Lung (tissue), 12 donors: ENCODE data around the gene PSMB3. TPM values are rescaled to one million over a fixed set of nuclear protein-coding genes. Genes with fewer than 3 reads are reported as not detected.

Experiments used
- ATAC-seq: fragments of 200-7000 bp; cut with Tn5 transposase; one replicate; pipeline ENCODE4 v1.9.1; 2020; ENCODE audit warnings: moderate number of reproducible peaks; ENCODE audit not compliant: insufficient read depth, low FRiP score
- DNase-seq, 3 donors: peaks; one replicate each; pipeline ENCODE4 v3.0.0-alpha.2; 2013 to 2017
- H3K27ac ChIP-seq, 2 donors: one replicate each; pipeline ENCODE4 v1.5.1; 2013; ENCODE audit warnings: mild to moderate bottlenecking in 2 of 2, moderate library complexity in 2 of 2, control low read depth in 1 of 2, inconsistent platforms in 1 of 2, low read depth in 1 of 2, low read length in 1 of 2
- H3K27me3 ChIP-seq, 3 donors: one replicate each; pipeline ENCODE4 v1.5.1; 2013; ENCODE audit warnings: low read length in 2 of 3; ENCODE audit not compliant: control insufficient read depth in 3 of 3, insufficient read depth in 3 of 3
- H3K36me3 ChIP-seq, 4 donors: one replicate each; pipeline ENCODE4 v1.5.1; 2013; ENCODE audit warnings: low read length in 4 of 4, mild to moderate bottlenecking in 1 of 4, moderate library complexity in 1 of 4; ENCODE audit not compliant: control insufficient read depth in 4 of 4, insufficient read depth in 4 of 4
- H3K4me1 ChIP-seq, 5 donors: one replicate each; pipeline ENCODE4 v1.5.1; 2013; ENCODE audit warnings: low read length in 5 of 5, mild to moderate bottlenecking in 2 of 5, moderate library complexity in 1 of 5; ENCODE audit not compliant: control insufficient read depth in 5 of 5, insufficient read depth in 5 of 5
- H3K4me3 ChIP-seq: one replicate; pipeline ENCODE4 v1.5.1; 2013; ENCODE audit warnings: mild to moderate bottlenecking, control low read depth, moderate library complexity
- H3K9ac ChIP-seq, 2 donors: one replicate each; pipeline ENCODE4 v1.5.1; 2013; ENCODE audit warnings: low read length in 2 of 2, control low read depth in 1 of 2; ENCODE audit not compliant: insufficient read depth in 1 of 2
- H3K9me3 ChIP-seq, 4 donors: one replicate each; pipeline ENCODE4 v1.5.1; 2013; ENCODE audit warnings: low read length in 3 of 4, mild to moderate bottlenecking in 1 of 4, moderate library complexity in 1 of 4; ENCODE audit not compliant: control insufficient read depth in 4 of 4, insufficient read depth in 3 of 4
- WGBS, 2 donors: extraction: QIAGEN DNeasy Blood & Tissue Kit; methylation state at CpG; one replicate each; pipeline ENCODE4 v1.1.7; 2013; 5-methylcytosine and 5-hydroxymethylcytosine counted together
- polyA plus RNA-seq, 2 donors: library from polyadenylated mRNA; stranded (reverse); fragments of 200-250 nt; gene quantifications; one replicate each; pipeline ENCODE4 v1.2.1, GENCODE V29; 2013
- total RNA-seq, 2 donors: library from RNA; depleted of rRNA in 1 of 2; stranded (reverse); fragments of >200 nt in 1 of 2; gene quantifications; one replicate each; pipeline ENCODE4 v1.2.1, GENCODE V29; 2014 to 2021
- TF ChIP-seq, protein P1 (sequence below): IDR thresholded peaks from 2 replicates; pipeline ENCODE4 v1.5.1; 2012; ENCODE audit warnings: mild to moderate bottlenecking; ENCODE audit errors: control extremely low read depth, extremely low read depth
- donor health status: control.
- donor health status: control.
- donor health status: Bipolar disorder and iron deficiency.
- donor health status: healthy.
- donor health status: DM: yes; HTN: yes; CAD: no.

Gene PSMB3
- total and polyA plus RNA-seq, 4 donors: 81.3 to 374 (median 234) TPM

DNA sequence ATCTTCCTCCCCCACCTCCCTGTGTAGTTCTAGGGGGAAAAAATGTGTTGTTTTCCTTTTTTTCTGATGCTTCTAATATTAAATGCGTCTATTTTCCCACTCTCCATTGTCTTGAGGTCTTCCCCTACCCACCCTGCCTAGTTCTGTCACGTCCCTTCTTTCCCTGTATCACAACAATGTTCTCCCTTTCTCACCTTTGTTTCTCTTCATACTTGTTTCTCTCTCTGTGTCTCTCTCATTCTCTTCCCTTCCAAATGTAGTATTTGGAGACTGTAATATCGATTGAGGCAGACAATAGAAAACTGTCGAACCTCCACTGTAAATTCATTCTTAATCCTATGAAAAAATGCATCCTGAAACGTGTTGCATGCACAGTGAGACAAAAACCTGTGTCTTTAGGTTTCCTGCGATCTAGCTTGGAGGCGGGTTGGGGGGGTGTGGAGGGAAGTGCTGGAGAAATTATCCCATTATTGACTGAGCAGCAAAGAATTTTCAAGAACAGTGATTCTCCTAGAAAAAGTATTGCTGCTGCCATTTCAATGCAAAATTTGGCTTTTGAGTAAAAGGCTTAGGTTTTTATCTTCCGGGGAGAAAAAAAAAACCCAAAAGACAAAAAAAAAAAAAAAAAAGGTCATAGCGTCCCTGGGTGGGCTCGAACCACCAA, 1.3 kb upstream of the PSMB3 start:
- Histone ChIP-seq H3K4me1 (peaks cover 3 to 48% (median 6%) of the 10 kb centered on the region in 5 donors), H3K27me3 (peaks cover 0 to 16% (median 10%) of the 10 kb centered on the region in 3 donors), H3K36me3 (peaks cover 3 to 15% (median 8%) of the 10 kb centered on the region in 4 donors), H3K27ac (peak overlapping the region; percentile 76 to 96), H3K9me3 (no peaks in the 10 kb centered on the region), H3K4me3 (no peak overlapping the region), H3K9ac (no peak overlapping the region)
- ATAC-seq (no peak), DNase-seq (no peak)
- TF ChIP-seq, protein P1, sequence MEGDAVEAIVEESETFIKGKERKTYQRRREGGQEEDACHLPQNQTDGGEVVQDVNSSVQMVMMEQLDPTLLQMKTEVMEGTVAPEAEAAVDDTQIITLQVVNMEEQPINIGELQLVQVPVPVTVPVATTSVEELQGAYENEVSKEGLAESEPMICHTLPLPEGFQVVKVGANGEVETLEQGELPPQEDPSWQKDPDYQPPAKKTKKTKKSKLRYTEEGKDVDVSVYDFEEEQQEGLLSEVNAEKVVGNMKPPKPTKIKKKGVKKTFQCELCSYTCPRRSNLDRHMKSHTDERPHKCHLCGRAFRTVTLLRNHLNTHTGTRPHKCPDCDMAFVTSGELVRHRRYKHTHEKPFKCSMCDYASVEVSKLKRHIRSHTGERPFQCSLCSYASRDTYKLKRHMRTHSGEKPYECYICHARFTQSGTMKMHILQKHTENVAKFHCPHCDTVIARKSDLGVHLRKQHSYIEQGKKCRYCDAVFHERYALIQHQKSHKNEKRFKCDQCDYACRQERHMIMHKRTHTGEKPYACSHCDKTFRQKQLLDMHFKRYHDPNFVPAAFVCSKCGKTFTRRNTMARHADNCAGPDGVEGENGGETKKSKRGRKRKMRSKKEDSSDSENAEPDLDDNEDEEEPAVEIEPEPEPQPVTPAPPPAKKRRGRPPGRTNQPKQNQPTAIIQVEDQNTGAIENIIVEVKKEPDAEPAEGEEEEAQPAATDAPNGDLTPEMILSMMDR: no peak
- WGBS, 2 donors: 4% methylated on average over 10 of the region's 10 CpGs

DNA sequence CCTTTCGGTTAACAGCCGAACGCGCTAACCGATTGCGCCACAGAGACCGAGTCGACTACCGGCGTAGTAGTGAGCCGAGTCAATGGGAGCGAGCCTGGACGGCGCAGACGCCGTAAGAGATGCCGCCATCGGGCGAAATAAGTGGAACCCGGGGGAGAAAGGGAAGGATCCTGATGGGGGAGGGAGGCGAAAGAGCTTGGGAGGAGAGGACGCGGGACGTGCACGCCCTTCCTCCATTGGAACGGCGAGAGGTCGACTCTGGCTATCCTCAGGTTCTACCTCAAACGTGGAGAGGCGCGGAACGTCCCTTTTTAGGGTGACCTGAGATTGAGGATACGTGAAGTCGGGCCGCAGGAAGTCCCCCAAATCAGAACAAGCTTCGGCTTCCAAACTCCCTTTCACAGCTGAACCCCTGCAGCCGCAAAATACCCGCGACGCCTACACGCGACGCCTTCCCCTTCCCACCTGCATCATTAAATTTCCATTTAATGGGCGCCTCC, 683 bp upstream of the PSMB3 start:
- 0% methylated on average over 44 of the region's 44 CpGs for WGBS, 2 donors
- Histone ChIP-seq H3K9me3 (no peaks in the 10 kb centered on the region), H3K9ac (peak overlapping the region in 1 of 2 donors; percentile 53), H3K36me3 (peaks cover 5 to 18% (median 9%) of the 10 kb centered on the region in 4 donors), H3K27me3 (peaks cover 0 to 16% (median 10%) of the 10 kb centered on the region in 3 donors), H3K4me3 (peak overlapping the region; percentile 66), H3K27ac (peak overlapping the region; percentile 85 to 96), H3K4me1 (peaks cover 0 to 42% (median 6%) of the 10 kb centered on the region in 5 donors)
- peak; percentile 24 for ATAC-seq
- TF ChIP-seq, protein P1: no peak
- DNase-seq: peak; percentile 89 to 93 (median 90)

DNA sequence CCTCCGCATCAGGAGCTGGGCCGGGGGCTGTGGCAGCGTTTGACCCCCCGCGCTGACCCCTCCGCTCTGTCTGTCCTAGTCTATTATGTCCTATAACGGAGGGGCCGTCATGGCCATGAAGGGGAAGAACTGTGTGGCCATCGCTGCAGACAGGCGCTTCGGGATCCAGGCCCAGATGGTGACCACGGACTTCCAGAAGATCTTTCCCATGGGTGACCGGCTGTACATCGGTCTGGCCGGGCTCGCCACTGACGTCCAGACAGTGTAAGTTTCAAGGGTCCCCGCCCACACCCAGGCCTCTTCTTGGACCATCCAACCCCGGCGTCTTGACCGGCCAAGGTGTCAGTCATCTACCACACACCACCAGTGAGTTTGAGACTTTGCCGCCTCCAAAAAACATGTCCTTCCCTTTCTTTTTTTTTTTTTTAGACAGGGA, 548 bp downstream of the PSMB3 start:
- DNase-seq (no peak), ATAC-seq (no peak)
- TF ChIP-seq, protein P1: no peak
- peak overlapping the region; percentile 80 to 89 for H3K27ac ChIP-seq
- no peaks in the 10 kb centered on the region for H3K9me3 ChIP-seq
- peaks cover 0 to 16% (median 10%) of the 10 kb centered on the region in 3 donors for H3K27me3 ChIP-seq
- peaks cover 0 to 41% (median 6%) of the 10 kb centered on the region in 5 donors for H3K4me1 ChIP-seq
- peaks cover 7 to 18% (median 10%) of the 10 kb centered on the region in 4 donors for H3K36me3 ChIP-seq
- WGBS, 2 donors: 7 to 12% methylated on average over 22 of the region's 22 CpGs
- peak overlapping the region; percentile 78 for H3K4me3 ChIP-seq
- H3K9ac ChIP-seq: peak overlapping the region; percentile 56 to 87
